ENCODE measurements around the gene RBM4.
"Not testable (repeated sequence)": the region's sequence is repeated elsewhere in the genome, so short reads cannot be mapped to it uniquely, and the experiment has no call there.

RBM4 gene

GRCh38 chr11:66617155-66617834 lies 21.2 kb upstream of the RBM4 start:
- DNase-seq, result no peak

GRCh38 chr11:66619080-66619554 lies 19.4 kb upstream of the RBM4 start:
- no peak for DNase-seq

DNA sequence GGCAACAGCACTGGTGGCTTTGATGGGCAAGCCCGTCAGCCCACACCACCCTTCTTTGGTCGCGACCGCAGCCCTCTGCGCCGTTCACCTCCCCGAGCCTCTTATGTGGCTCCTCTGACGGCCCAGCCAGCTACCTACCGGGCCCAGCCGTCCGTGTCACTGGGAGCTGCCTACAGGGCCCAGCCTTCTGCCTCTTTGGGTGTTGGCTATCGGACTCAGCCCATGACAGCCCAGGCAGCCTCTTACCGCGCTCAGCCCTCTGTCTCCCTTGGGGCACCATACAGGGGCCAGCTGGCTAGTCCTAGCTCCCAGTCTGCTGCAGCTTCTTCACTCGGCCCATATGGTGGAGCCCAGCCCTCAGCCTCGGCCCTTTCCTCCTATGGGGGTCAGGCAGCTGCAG lies 14.1 kb upstream of the RBM4 start:
- no peak for DNase-seq

DNA sequence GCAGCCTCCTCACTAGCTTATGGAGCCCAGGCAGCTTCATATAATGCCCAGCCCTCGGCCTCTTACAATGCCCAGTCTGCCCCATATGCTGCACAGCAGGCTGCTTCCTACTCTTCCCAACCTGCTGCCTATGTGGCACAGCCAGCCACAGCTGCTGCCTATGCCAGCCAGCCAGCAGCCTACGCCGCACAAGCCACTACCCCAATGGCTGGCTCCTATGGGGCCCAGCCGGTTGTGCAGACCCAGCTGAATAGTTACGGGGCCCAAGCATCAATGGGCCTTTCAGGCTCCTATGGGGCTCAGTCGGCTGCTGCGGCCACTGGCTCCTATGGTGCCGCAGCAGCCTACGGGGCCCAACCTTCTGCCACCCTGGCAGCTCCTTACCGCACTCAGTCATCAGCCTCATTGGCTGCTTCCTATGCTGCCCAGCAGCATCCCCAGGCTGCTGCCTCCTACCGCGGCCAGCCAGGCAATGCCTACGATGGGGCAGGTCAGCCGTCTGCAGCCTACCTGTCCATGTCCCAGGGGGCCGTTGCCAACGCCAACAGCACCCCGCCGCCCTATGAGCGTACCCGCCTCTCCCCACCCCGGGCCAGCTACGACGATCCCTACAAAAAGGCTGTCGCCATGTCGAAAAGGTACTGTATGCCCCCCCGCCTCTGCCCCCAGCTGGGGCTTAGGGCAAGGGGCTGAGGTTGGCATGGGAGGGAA lies 13.3 kb upstream of the RBM4 start:
- DNase-seq, result no peak

DNA sequence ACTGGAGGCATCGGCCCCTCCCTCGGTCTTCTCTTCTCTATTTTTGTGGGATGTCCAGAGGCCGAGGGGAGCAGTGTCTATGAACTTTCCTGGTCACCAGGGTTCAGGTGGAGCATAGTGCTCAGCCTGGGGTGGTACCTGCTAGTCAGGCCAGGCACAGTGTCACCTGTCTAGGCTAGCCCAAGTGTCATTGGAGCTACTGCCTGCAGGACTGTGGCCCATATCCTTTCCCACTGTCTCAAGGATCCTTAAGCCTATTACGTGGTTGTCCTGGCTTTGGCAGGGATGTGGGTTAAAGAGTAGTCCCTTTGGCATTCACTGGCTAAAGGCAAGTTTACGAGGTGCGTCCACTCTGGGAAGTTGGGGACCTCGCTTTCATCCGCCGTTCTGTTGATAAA lies 12.8 kb upstream of the RBM4 start:
- DNase-seq, result no peak

- DNase-seq, result no peak
These were observed 12.1 kb upstream of the RBM4 start for GRCh38 chr11:66626382-66626781.

GRCh38 chr11:66626926-66627325 lies 11.6 kb upstream of the RBM4 start:
- no peak for DNase-seq

DNA sequence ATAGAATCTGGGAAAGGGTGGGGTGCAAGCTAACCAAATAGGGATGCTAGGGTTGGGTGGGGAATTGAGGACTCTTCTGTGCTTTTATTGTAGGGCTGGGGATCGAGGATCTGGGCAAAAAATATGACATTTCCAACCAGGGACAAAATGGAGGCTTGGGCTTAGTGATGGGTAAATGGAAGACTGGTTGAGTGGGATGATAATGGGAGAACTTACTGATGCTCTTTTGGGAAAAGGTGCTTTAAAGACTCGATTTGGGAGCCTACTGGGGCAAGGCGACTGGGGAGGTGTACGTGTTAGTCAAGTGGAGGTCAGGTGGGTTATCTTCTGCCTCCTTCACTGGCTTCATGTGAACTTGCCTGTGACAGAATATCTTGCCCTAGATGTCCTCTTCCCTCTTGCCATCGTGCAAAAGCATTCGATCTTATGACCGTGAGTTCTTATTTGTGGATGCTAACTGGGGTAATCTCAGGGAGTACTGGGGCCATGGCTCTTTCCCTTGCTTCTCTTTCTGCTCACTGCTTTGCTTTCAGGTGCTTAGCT lies 10.4 kb upstream of the RBM4 start:
- no peak for DNase-seq

DNA sequence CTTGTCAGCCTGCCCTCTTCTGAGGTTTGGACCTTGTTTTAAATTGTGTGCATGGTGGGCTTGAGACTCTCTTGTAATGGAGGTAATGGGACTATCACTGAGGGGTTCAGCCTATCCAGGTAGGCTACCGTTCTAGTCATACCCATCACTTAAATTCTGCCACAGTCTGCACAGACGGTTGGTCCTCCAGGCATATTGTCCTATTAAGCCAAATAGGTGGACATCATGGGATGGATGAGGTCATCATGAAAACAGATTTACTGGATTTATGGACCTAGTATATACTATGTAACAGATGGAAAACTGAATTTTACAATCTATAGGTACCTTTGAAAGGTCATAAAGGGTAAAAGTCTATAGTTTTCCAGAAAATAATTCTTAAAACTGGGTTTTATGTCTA lies 9.1 kb upstream of the RBM4 start:
- no peak for DNase-seq

GRCh38 chr11:66631883-66632282 lies 6.6 kb upstream of the RBM4 start:
- no peak for DNase-seq

DNA sequence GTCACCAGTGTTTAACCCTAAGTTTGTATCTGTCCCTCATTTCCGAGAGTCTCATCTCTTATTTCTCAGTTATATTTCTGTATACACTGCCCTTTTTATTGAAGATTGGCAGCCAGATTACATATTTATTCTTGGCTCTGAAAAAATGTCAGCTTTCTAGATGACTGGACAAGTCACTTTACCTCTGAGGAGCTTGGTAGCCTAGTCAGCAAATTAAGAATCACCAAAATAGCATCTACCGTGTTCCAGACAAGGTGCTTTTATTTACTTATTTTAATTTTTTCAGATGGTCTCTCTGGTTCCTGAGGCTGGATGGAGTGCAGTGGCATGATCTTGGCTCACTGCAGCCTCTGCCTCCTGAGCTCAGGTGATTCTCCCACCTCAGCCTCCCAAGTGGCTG lies 5.6 kb upstream of the RBM4 start:
- no peak for DNase-seq

DNA sequence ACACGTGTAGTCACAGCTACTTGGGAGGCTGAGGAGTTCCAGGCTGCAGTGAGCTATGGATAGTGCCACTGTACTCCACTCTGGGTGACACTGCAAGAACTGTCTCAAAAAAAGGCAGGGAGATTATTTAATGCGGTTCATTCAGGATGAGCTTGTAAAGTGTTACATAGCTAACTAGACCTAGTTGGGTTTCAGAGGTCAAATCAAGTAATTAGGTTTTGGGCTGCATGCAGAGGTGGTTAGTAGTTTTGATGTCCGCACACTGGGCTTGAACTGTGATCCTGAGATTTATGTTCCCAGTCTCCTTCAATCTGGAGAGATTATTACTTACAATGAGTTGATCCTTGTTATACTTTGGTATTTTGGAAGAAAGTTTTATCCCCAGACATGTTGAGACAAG lies 2.1 kb upstream of the RBM4 start:
- peak; percentile 71 for DNase-seq

- DNase-seq, result peak; percentile 75
These were observed 836 bp upstream of the RBM4 start for GRCh38 chr11:66637557-66638176.

DNA sequence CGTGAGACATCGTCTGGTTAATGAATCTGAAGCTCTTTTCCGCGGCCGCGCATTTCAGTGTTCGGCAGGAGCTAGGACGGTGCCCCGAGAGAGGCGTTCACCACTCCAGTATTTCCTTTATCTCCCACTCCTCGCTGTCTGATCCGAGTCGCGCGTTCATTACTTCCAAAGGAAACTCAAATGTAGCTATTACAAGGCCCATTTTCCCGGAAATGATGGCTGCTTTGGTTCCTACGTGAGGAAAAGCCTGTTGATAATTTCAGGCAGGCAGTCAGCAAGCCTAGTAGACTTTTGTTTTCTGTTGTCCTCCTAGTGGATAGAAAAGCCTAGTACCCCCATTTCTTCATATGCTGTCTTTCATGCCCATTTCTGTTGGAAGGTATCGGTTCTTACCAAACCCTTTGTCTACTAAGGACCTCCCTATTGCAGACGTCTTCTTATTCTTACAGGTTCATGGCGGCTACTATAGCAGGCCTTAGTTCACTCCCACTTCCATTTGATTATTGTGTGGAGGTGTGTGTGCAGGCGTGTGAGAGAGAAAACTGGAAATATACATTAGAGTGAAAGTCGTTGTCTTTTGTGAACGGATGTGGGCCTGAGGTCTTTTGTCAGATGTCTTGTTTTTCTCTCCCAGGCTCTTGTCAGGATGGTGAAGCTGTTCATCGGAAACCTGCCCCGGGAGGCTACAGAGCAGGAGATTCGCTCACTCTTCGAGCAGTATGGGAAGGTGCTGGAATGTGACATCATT lies 737 bp downstream of the RBM4 start:
- DNase-seq, result peak; percentile 49

DNA sequence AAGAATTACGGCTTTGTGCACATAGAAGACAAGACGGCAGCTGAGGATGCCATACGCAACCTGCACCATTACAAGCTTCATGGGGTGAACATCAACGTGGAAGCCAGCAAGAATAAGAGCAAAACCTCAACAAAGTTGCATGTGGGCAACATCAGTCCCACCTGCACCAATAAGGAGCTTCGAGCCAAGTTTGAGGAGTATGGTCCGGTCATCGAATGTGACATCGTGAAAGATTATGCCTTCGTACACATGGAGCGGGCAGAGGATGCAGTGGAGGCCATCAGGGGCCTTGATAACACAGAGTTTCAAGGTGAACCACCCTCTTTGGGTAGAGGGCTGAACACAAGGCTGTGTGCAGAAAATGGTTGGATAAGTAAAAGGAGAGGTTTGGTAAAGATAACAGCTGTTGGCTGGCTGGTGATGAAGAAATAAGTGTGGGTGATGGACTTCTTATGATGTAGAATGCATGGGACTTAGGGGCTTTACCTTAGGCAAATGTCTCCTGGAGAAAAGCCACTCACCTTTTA lies 1.4 kb downstream of the RBM4 start:
- not testable (repeated sequence) for DNase-seq

- no peak for DNase-seq
These were observed 3.3 kb downstream of the RBM4 start for GRCh38 chr11:66641834-66642233.

DNA sequence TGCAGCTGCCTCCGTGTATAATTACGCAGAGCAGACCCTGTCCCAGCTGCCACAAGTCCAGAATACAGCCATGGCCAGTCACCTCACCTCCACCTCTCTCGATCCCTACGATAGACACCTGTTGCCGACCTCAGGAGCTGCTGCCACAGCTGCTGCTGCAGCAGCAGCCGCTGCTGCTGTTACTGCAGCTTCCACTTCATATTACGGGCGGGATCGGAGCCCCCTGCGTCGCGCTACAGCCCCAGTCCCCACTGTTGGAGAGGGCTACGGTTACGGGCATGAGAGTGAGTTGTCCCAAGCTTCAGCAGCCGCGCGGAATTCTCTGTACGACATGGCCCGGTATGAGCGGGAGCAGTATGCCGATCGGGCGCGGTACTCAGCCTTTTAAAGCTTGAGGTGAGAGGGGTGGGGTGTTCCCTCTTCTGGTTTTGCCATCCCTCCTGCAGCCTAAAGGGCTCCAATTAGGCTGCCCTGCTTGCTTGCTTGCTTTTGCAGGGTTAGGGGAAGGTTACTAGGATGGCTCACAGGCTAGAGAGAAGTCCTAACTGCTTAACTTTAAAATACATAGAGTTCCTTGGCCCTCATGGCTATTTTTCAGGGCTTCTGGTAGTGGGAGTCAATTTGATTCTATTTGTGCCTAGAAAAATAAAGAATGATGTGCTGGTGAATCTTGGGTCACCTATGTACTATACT lies 5.4 kb downstream of the RBM4 start:
- no peak for DNase-seq

- DNase-seq, result no peak
These were observed 8.3 kb downstream of the RBM4 start for GRCh38 chr11:66646828-66647227.

DNA sequence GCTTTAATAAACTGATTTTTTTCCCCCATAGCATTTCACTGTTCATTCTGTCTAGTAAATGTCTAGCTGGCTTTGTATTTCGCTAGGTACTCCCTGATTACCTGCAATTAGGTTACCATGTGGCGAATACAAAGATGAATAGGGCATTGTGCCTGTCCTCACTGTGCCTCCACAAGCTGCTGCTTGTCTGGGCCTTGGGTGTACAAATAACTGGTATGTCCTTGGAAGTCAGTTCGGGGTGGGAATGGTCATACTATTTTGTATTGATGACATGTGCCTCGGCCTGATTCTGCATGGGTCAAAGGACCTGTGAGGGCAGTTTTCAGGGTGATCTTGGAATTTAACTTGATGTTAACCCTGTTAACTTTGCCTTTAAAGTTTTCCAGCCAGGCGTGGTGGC lies 11.4 kb downstream of the RBM4 start:
- DNase-seq, result no peak

GRCh38 chr11:66651016-66651415 lies 12.5 kb downstream of the RBM4 start:
- no peak for DNase-seq

GRCh38 chr11:66652651-66653050 lies 14.1 kb downstream of the RBM4 start:
- DNase-seq, result no peak

DNA sequence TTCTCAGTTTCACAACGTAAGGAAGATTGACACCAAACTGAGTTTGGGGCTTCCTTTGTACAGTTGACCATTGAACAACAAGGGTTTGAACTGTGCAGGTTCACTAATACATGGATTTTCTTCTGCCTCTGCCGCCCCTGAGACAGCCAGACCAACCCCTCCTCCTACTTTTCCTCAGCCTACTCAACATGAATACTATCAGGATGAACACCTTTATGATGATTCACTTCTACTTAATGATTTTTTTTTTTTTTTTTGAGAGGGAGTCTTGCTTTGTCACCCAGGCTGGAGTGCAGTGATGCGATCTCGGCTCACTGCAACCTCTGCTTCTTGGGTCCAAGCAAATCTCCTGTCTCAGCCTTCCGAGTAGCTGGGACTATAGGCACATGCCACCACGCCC lies 14.6 kb downstream of the RBM4 start:
- no peak for DNase-seq
